ENCODE measurements around the gene DPP4.

Gene DPP4

GRCh38 chr2:162041485-162041884, 32.5 kb downstream of the DPP4 start:
- Histone ChIP-seq H3K36me3 (ENCODE audit: control insufficient read depth in 2 of 2, insufficient read depth in 1 of 2, low read length in 2 of 2) (no peaks in the 10 kb centered on the region), H3K4me3 (ENCODE audit: low read depth, low read length) (no peak overlapping the region), H3K4me1 (ENCODE audit: control insufficient read depth, insufficient read depth, low read length) (no peaks in the 10 kb centered on the region), H3K27ac (ENCODE audit: extremely low read depth, low read depth, low read length) (no peak overlapping the region), H3K9me3 (ENCODE audit: control insufficient read depth, insufficient read depth, low read depth, low read length) (no peaks in the 10 kb centered on the region)
- no peak for TF ChIP-seq ZNF513 (tag by site-specific recombination; IDR thresholded peaks at IDR 0.05)
- no peak for TF ChIP-seq ZNF585B (tag by site-specific recombination; IDR thresholded peaks at IDR 0.05)
- no peak for TF ChIP-seq ZNF639 (tag by site-specific recombination; IDR thresholded peaks at IDR 0.05)
- no peak for TF ChIP-seq ZIC2 (tag by site-specific recombination; IDR thresholded peaks at IDR 0.05)
- TF ChIP-seq ZBTB1 (tag by site-specific recombination; IDR thresholded peaks at IDR 0.05): no peak
- TF ChIP-seq ZNF366 (tag by site-specific recombination; conservative IDR thresholded peaks at IDR 0.05): no peak
- CTCF ChIA-PET: no interaction called here
- POLR2A ChIA-PET: no interaction called here

GRCh38 chr2:162038725-162039124, 35.3 kb downstream of the DPP4 start:
- TF ChIP-seq ZNF24 (tag by site-specific recombination; IDR thresholded peaks at IDR 0.05) (no peak), ZNF335 (tag by site-specific recombination; conservative IDR thresholded peaks at IDR 0.05) (no peak), ZNF600 (tag by site-specific recombination; IDR thresholded peaks at IDR 0.05) (no peak), ZNF544 (tag by site-specific recombination; IDR thresholded peaks at IDR 0.05) (no peak)
- Histone ChIP-seq H3K27ac (ENCODE audit: extremely low read depth, low read depth, low read length) (no peak overlapping the region), H3K4me1 (ENCODE audit: control insufficient read depth, insufficient read depth, low read length) (no peaks in the 10 kb centered on the region), H3K9me3 (ENCODE audit: control insufficient read depth, insufficient read depth, low read depth, low read length) (no peaks in the 10 kb centered on the region), H3K36me3 (ENCODE audit: control insufficient read depth in 2 of 2, insufficient read depth in 1 of 2, low read length in 2 of 2) (no peaks in the 10 kb centered on the region), H3K4me3 (ENCODE audit: low read depth, low read length) (no peak overlapping the region)
- CTCF ChIA-PET: interaction anchor here (0.5 kb wide), 1 partner anchor 50 kb away, joined by 3 read pairs; no protein-coding TSS in a partner anchor
- POLR2A ChIA-PET: no interaction called here

- ChIA-PET CTCF (interaction anchor here (0.7 to 1.2 kb wide), 2 partner anchors 33 to 121 kb away, joined by 3 read pairs; no protein-coding TSS in a partner anchor), POLR2A (no interaction called here)
- Histone ChIP-seq H3K4me3 (ENCODE audit: low read depth, low read length) (no peak overlapping the region), H3K36me3 (ENCODE audit: control insufficient read depth in 2 of 2, insufficient read depth in 1 of 2, low read length in 2 of 2) (no peaks in the 10 kb centered on the region), H3K4me1 (ENCODE audit: control insufficient read depth, insufficient read depth, low read length) (no peaks in the 10 kb centered on the region), H3K27ac (ENCODE audit: extremely low read depth, low read depth, low read length) (no peak overlapping the region), H3K9me3 (ENCODE audit: control insufficient read depth, insufficient read depth, low read depth, low read length) (no peaks in the 10 kb centered on the region)
- no peak for TF ChIP-seq PRDM1 (tag by site-specific recombination; IDR thresholded peaks at IDR 0.05)
- no peak for TF ChIP-seq ZBTB49 (tag by site-specific recombination; IDR thresholded peaks at IDR 0.05; ENCODE audit: low read depth)
- no peak for TF ChIP-seq GFI1B (tag by site-specific recombination; IDR thresholded peaks at IDR 0.05)
- TF ChIP-seq SCRT2 (tag by site-specific recombination; IDR thresholded peaks at IDR 0.05): no peak
- TF ChIP-seq ZBTB44 (tag by site-specific recombination; IDR thresholded peaks at IDR 0.05): no peak
- TF ChIP-seq ZNF645 (tag by site-specific recombination; IDR thresholded peaks at IDR 0.05): no peak
- no peak for TF ChIP-seq MZF1 (tag by site-specific recombination; IDR thresholded peaks at IDR 0.05; ENCODE audit: borderline replicate concordance)
- TF ChIP-seq ZNF596 (tag by site-specific recombination; IDR thresholded peaks at IDR 0.05): no peak
- TF ChIP-seq ZNF837 (tag by site-specific recombination; IDR thresholded peaks at IDR 0.05): no peak
- no peak for TF ChIP-seq ZFP41 (tag by site-specific recombination; IDR thresholded peaks at IDR 0.05; ENCODE audit: borderline replicate concordance)
- no peak for TF ChIP-seq ZNF148 (tag by site-specific recombination; IDR thresholded peaks at IDR 0.05; ENCODE audit: borderline replicate concordance)
Measured at GRCh38 chr2:162037886-162038285, 36.1 kb downstream of the DPP4 start.

Measured in HEK293 (cell line).